MCF 10A (cell line): Measurements from ENCODE around the gene RGS7. TPM values are rescaled to one million over a fixed set of nuclear protein-coding genes. Genes with fewer than 3 reads are reported as not detected.

Experiments
- BruUV-seq: library from RNA; stranded (reverse); fragments of 400-500 nt; replicated peaks from 2 replicates; lab custom pipeline; 2021; lab: Mats Ljungman, UMichigan
- CTCF ChIA-PET: fragments of 300-600 bp; sonication (Branson Sonifier 250); formaldehyde crosslinking; extraction: SDS; loops from one replicate; lab custom pipeline; 2021; ENCODE audit warnings: antibody characterized with exemption, inconsistent platforms; lab: Yijun Ruan, JAX
- POLR2A ChIA-PET: fragments of 300-600, 350-650 bp; sonication (Branson Sonifier 250); formaldehyde crosslinking; extraction: SDS; loops from one replicate; lab custom pipeline; 2020; ENCODE audit warnings: antibody characterized with exemption, inconsistent platforms; lab: Yijun Ruan, JAX
- DNase-seq: peaks from one replicate; pipeline ENCODE4 v3.0.0-alpha.2; 2018; ENCODE audit not compliant: unreplicated experiment
- H3K27ac Mint-ChIP-seq: one replicate; pipeline ENCODE4 v1.8.0; 2022; ENCODE audit warnings: mild to moderate bottlenecking, low read depth, mixed read lengths; ENCODE audit not compliant: unreplicated experiment
- H3K27me3 Mint-ChIP-seq: one replicate; pipeline ENCODE4 v1.8.0; 2022; ENCODE audit warnings: mixed read lengths; ENCODE audit not compliant: insufficient read depth, unreplicated experiment
- H3K36me3 Mint-ChIP-seq: one replicate; pipeline ENCODE4 v1.8.0; 2022; ENCODE audit warnings: mild to moderate bottlenecking, moderate library complexity, mixed read lengths; ENCODE audit not compliant: insufficient read depth, unreplicated experiment
- H3K4me1 Mint-ChIP-seq: one replicate; pipeline ENCODE4 v1.8.0; 2022; ENCODE audit warnings: mixed read lengths; ENCODE audit not compliant: insufficient read depth, unreplicated experiment
- H3K4me3 Mint-ChIP-seq: one replicate; pipeline ENCODE4 v1.8.0; 2022; ENCODE audit warnings: mild to moderate bottlenecking, moderate library complexity, mixed read lengths; ENCODE audit not compliant: unreplicated experiment
- H3K9me3 Mint-ChIP-seq: one replicate; pipeline ENCODE4 v1.8.0; 2022; ENCODE audit warnings: mixed read lengths; ENCODE audit not compliant: unreplicated experiment
- CTCF ChIP-seq: fragments of 200-600 bp; IDR thresholded peaks from one replicate; pipeline ENCODE4 v1.8.0; 2022; ENCODE audit warnings: antibody characterized with exemption, mild to moderate bottlenecking; ENCODE audit not compliant: unreplicated experiment
- intact Hi-C: fragments of 100-400 bp; cut with micrococcal nuclease; formaldehyde crosslinking; loops from 2 replicates; pipeline ENCODE4 v1.14.1; 2022
- microRNA-seq: library from miRNA; unstranded; fragments of <30 nt; microRNA quantifications from one replicate; pipeline ENCODE4 v1.2.0, GENCODE V29; 2022
- total RNA-seq: library from RNA; stranded (reverse); gene quantifications from 2 replicates; pipeline ENCODE4 v1.2.3, GENCODE V29; 2022

Gene RGS7
- total RNA-seq, 1 experiment from 2014 or later = 0.42 TPM

GRCh38 chr1:240734001-240734400 lies 623.0 kb downstream of the RGS7 start:
- H3K4me1 Mint-ChIP-seq = peaks cover 10% of the 10 kb centered on the region
- no peak overlapping the region for H3K4me3 Mint-ChIP-seq
- no peaks in the 10 kb centered on the region for H3K36me3 Mint-ChIP-seq
- no peak overlapping the region for H3K27ac Mint-ChIP-seq
- H3K27me3 Mint-ChIP-seq = no peaks in the 10 kb centered on the region
- intact Hi-C loops = loop anchor here (5.0 kb wide), 2 partner anchors 98 to 753 kb away; no protein-coding TSS in a partner anchor
- no TSS peak for BruUV-seq
- no peak for DNase-seq
- H3K9me3 Mint-ChIP-seq = no peaks in the 10 kb centered on the region
- TF ChIP-seq CTCF = no peak
- ChIA-PET POLR2A (interaction anchor here (0.5 kb wide), 1 partner anchor 251 kb away, joined by 3 read pairs; no protein-coding TSS in a partner anchor), CTCF (interaction anchor here (0.6 to 7.4 kb wide), 12 partner anchors 8 to 762 kb away, joined by 3 to 137 read pairs (median 4); no protein-coding TSS in a partner anchor)

GRCh38 chr1:240732390-240732789 lies 624.6 kb downstream of the RGS7 start:
- Mint-ChIP-seq H3K27me3 (no peaks in the 10 kb centered on the region), H3K4me3 (no peak overlapping the region), H3K36me3 (no peaks in the 10 kb centered on the region), H3K27ac (no peak overlapping the region), H3K9me3 (no peaks in the 10 kb centered on the region), H3K4me1 (peaks cover 6% of the 10 kb centered on the region)
- peak; percentile 86 for DNase-seq
- ChIA-PET CTCF (interaction anchor here (0.6 to 7.4 kb wide), 109 partner anchors 9 to 1144 kb away, joined by 3 to 137 read pairs (median 5); no protein-coding TSS in a partner anchor), POLR2A (interaction anchor here (0.6 to 1.3 kb wide), 8 partner anchors 26 to 753 kb away, joined by 3 to 4 read pairs (median 3); no protein-coding TSS in a partner anchor)
- peak; percentile 92 for TF ChIP-seq CTCF
- BruUV-seq = no TSS peak
- intact Hi-C loops = loop anchor here (1.0 to 5.0 kb wide), 7 partner anchors 100 to 768 kb away; no protein-coding TSS in a partner anchor

Small RNA genes within 50 kb of the gene (microRNA-seq; reads per million reads assigned to microRNA genes)
- not detected for gene MIR3123

Other genes with a start within 250 kb of the RGS7 start
- 136 and 215 TPM in 2 replicates for gene FH, start 162.6 kb upstream of the RGS7 start, total RNA-seq
- 1.2 and 1.8 TPM in 2 replicates for gene KMO, start 175.2 kb upstream of the RGS7 start, total RNA-seq